ENCODE measurements around the gene HMCN1. TPM values are rescaled to one million over a fixed set of nuclear protein-coding genes. Genes with fewer than 3 reads are reported as not detected.

Gene HMCN1
- total and polyA plus RNA-seq, 2 experiments from 2014 or later = 1.6 to 8.7 TPM

GRCh38 chr1:186202271-186202764 lies 468.1 kb downstream of the HMCN1 start:
- H3F3A ChIP-seq (replicated peaks; ENCODE audit: low read depth) = no peaks in the 10 kb centered on the region
- peaks cover 12% of the 10 kb centered on the region; the same call in 1 of the 2 replicates for H3K9me2 ChIP-seq (ENCODE audit: insufficient read depth)
- H3K4me1 Mint-ChIP-seq = peaks cover 20% of the 10 kb centered on the region
- TF ChIP-seq STAT1 (IDR thresholded peaks at IDR 0.05; ENCODE audit: unreplicated experiment) (no peak), CTCF (conservative IDR thresholded peaks at IDR 0.05; ENCODE audit: low read depth in 2 of 2) (no peak), ZNF331 (CRISPR knock-in tag; IDR thresholded peaks at IDR 0.05; ENCODE audit: low read depth) (no peak), CREB1 (CRISPR knock-in tag; IDR thresholded peaks at IDR 0.05; ENCODE audit: low read depth) (no peak), POLR2AphosphoS5 (IDR thresholded peaks at IDR 0.05; ENCODE audit: low read depth) (no peak), ETS1 (IDR thresholded peaks at IDR 0.05) (no peak), ZNF462 (CRISPR knock-in tag; IDR thresholded peaks at IDR 0.05) (no peak), EZH2 (IDR thresholded peaks at IDR 0.05; ENCODE audit: low read depth, unreplicated experiment) (no peak), EZH2phosphoT487 (IDR thresholded peaks at IDR 0.05; ENCODE audit: unreplicated experiment) (no peak), REST (IDR thresholded peaks at IDR 0.05; ENCODE audit: unreplicated experiment) (no peak), NANOG (IDR thresholded peaks at IDR 0.05; ENCODE audit: borderline replicate concordance) (no peak), JUNB (IDR thresholded peaks at IDR 0.05; ENCODE audit: unreplicated experiment) (no peak), ZNF114 (CRISPR knock-in tag; IDR thresholded peaks at IDR 0.05) (no peak)
- H3K79me2 ChIP-seq (replicated peaks; ENCODE audit: insufficient read depth) = no peaks in the 10 kb centered on the region
- H3K27ac Mint-ChIP-seq = no peak overlapping the region
- H2AFZ ChIP-seq = no peak overlapping the region
- H3K4me1 ChIP-seq (ENCODE audit: insufficient read depth) = peaks cover 12% of the 10 kb centered on the region
- H3K27ac ChIP-seq (ENCODE audit: low read depth) = no peak overlapping the region
- no peaks in the 10 kb centered on the region for H3K36me3 ChIP-seq (ENCODE audit: insufficient read depth)
- no peak overlapping the region for H3K4me3 ChIP-seq
- no peaks in the 10 kb centered on the region for H3K27me3 ChIP-seq (ENCODE audit: insufficient read depth)
- H3K36me3 Mint-ChIP-seq (ENCODE audit: low read depth) = no peaks in the 10 kb centered on the region
- H3K4me2 ChIP-seq = no peak overlapping the region
- no peak overlapping the region for H3K4me3 Mint-ChIP-seq
- H3K9me3 Mint-ChIP-seq = no peaks in the 10 kb centered on the region; the same call in 2 of the 3 replicates
- no peaks in the 10 kb centered on the region for H4K20me1 ChIP-seq (replicated peaks; ENCODE audit: insufficient read depth)
- DNase-seq (ENCODE audit: low spot score) (no peak), ATAC-seq (no peak)
- H3K27me3 Mint-ChIP-seq (ENCODE audit: insufficient read depth, low read depth, poor library complexity) = no peaks in the 10 kb centered on the region
